LNCAP (cell line): ENCODE results near the gene HIPK2.

Experiments used
- CTCF ChIP-seq: fragments of 450-650 bp; IDR thresholded peaks from 2 replicates; pipeline ENCODE4 v1.5.1; 2017; ENCODE audit warnings: mild to moderate bottlenecking

Gene HIPK2

DNA sequence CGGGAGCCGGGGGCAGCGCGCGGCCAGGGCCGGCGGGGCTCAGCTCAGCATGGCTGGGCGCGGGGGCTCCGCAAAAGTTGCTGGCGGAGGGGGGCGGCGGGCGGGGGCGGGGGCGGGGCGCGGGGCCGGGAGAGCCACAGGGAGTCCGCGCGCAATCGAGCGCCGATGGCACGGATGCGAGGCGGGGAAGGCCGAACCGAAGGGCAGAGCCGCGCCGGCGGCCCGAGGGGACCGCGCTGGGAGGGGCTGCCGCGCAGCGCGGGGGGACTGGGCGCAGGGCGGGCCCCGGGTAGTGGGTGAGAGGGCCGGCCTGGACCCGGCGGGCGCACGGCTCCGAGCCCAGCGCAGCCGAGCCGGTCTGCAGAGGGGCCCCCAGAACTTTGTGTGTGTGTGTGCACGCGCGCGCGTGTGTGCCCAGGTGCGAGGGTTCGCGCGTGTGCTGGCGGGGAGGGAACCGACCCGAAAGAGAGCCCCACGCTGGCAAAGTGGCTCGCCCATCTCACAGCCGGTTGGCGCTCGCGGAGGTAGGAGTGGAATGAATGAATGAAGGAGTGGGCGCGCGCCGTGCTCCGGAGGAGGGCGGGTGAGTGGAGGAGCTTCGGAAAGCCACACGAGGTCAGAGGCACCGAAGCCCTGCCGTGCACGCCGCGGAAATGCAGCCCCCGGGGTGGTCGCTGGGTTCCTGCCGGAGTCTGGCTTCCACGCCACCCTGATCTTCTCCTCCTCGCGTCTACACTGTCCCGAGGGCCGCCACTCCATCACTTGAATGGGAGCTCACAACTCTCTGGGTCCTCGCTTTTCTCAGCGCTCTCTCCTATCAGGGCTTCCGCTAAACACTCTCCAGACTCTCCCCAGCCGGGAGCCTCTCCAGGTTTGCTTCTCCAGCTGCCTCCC, at the start of gene HIPK2:
TSS of gene HIPK2 (minus strand) at position 51 of the 894 bp plus-strand sequence. CDS start 375 bp downstream, outside the sequence.
- TF ChIP-seq CTCF: no peak

DNA sequence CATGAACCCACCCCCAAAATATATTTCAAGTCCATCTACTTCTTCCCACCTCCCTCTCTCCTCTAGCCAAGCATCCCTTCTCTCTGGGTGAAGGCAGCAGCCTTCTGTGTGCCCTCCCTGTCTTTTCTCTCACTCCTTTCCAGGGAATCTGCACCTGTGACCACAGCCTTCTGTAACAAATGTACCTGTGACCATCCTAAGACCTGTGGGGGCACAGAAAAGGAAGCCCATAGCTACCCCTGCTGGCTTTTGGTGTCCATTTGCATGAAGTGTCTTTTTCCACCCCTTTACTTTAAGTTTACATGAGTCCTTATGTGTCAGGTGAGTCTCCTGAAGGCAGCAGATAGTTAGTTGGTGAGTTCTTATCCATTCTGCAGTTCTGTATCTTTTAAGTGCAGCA, 49.2 kb upstream of the HIPK2 start:
- peak; percentile 10; the same call in 1 of the 2 replicates for TF ChIP-seq CTCF

DNA sequence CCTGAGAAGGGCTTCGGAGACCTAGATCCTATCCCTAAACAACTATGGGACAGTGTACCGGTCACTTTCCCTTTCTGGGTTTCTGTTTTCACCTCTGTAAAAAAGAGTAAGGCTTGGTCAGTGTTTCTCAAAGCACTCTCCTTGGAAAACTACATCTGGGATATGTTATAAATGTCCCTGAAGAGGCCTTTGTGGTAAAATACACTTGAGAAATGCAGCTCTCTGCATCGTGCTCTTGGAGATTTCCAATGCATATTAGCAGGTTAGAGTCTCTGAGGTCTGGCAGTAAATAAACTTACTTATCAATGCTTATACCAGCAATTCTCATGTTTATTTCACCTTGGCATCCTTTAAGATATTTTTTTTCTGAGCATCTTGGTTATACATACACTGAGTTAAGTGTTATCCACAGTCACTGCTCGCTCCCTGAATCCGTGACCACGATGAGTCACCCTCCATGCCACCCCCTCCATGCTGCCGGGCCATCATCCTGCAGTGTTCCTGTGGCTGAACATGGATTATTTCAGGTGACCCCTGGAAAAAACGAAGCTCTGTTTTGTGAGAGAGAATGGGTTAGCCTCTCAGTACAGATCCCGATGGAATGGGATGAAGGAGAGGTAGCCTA, 48.0 kb upstream of the HIPK2 start:
- TF ChIP-seq CTCF: no peak

GRCh38 chr7:139823959-139824521, 46.2 kb upstream of the HIPK2 start:
- no peak for TF ChIP-seq CTCF

GRCh38 chr7:139822855-139823254, 45.1 kb upstream of the HIPK2 start:
- TF ChIP-seq CTCF: no peak

DNA sequence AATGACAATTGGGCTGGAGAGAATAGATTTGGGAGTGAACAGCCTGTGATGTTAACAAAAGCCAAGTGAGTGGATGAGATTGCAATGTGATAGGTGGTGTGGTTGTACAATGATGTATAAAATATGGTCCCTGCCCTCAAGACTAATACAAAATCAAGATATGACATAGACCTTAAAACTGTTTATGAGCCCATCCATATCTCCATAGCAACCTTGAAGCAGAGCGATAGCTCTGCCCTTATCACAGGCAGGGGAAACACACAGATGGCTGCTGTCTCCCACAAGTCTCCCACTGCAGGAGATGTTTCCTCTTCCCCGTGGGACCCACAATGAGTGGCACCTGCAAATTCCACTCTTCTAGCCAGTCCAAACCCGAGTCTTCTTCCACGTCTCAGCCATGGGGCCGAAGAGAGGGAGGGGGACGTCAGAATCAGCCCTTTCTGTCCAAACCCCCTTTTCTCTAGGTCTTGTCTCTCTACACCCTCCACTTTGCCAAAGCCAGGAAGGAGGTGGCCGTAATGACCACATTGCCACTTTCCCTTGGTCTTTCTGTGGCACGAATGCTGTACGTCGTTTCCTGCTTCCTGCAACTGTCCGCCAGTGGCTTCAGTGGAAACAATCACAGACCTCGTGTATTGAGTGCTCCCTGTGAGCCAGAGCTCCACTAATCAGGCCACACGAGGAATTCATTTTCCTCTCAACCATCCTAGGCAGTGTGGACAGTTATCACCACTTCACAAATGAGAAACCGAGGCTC, 43.7 kb upstream of the HIPK2 start:
- no peak for TF ChIP-seq CTCF

- no peak for TF ChIP-seq CTCF
Measured at GRCh38 chr7:139820089-139820488, 42.3 kb upstream of the HIPK2 start.
